ENCODE data around the gene RITA1. TPM values are rescaled to one million over a fixed set of nuclear protein-coding genes. Genes with fewer than 3 reads are reported as not detected.

The RITA1 gene
- total and polyA plus RNA-seq, 10 of the 15 experiments (the other 5 are each of a cell fraction or from before 2014, with no cell fraction given): 2.3 to 39.9 (median 24.8) TPM

DNA sequence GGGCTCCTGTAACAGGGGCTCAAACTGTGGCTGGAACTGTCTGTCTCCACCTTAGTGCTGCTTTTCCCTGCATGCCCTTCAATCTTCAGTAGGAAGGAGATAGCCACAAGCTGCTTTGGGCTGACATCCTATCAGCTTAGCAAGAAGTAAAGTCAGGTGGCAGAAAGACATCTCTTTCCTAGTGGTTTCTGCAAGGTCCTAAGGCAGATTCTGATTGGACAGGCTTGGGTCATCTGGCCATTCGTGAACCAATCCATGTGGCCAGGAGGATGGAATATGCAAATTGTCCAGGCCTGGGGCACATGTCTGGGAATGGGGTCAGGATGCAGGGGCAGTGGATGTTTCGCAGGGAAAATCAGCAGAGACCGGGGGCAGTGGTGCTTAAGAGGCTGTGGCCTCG is 5.2 kb downstream of the RITA1 start:
- in situ Hi-C loops (cut with MboI): no loop called here

More for the DNA sequence above, 5.2 kb downstream of the RITA1 start:
- Histone ChIP-seq H3K4me2 (ENCODE audit: control insufficient read depth, insufficient read depth) (no peak overlapping the region), H3K79me2 (ENCODE audit: control insufficient read depth, insufficient read depth, low read length) (peaks cover 17% of the 10 kb centered on the region), H3K36me3 (ENCODE audit: control insufficient read depth in 2 of 2, insufficient read depth in 2 of 2, low read length in 1 of 2) (peaks cover 5 to 19% of the 10 kb centered on the region in 2 experiments), H3K27me3 (replicated peaks in 1 of 2; ENCODE audit: control insufficient read depth in 2 of 2, insufficient read depth in 2 of 2, low read length in 1 of 2) (no peaks in the 10 kb centered on the region), H3K4me1 (ENCODE audit: control insufficient read depth, insufficient read depth, low read length) (peaks cover 9% of the 10 kb centered on the region), H3K27ac (ENCODE audit: control insufficient read depth, insufficient read depth) (no peak overlapping the region), H3K9ac (ENCODE audit: control insufficient read depth, insufficient read depth, low read length) (no peak overlapping the region), H3K4me3 (no peak overlapping the region), H4K20me1 (ENCODE audit: control insufficient read depth, insufficient read depth) (no peaks in the 10 kb centered on the region), H2AFZ (ENCODE audit: control insufficient read depth, low read depth, low read length) (no peak overlapping the region), H3K9me3 (replicated peaks; ENCODE audit: control insufficient read depth, insufficient read depth, low read length) (no peaks in the 10 kb centered on the region)
- TF ChIP-seq USF1 (IDR thresholded peaks at IDR 0.05; ENCODE audit: borderline replicate concordance, extremely low read length, insufficient read depth, low read depth, low read length) (peak; percentile 14), CHD1 (IDR thresholded peaks at IDR 0.05; ENCODE audit: low read depth, low read length) (no peak), NFYB (IDR thresholded peaks at IDR 0.05; ENCODE audit: insufficient read depth, low read depth, low read length) (peak; percentile 76), POU2F2 (IDR thresholded peaks at IDR 0.05; ENCODE audit: borderline replicate concordance, low read depth, low read length) (peak; percentile 78; the same call in 1 of the 3 replicates), SP1 (IDR thresholded peaks at IDR 0.05; ENCODE audit: low read depth, low read length) (peak; percentile 18), USF2 (IDR thresholded peaks at IDR 0.05; ENCODE audit: borderline replicate concordance, low read depth, low read length) (peak; percentile 3; the same call in 1 of the 2 replicates)
- TF ChIP-seq, protein P1, sequence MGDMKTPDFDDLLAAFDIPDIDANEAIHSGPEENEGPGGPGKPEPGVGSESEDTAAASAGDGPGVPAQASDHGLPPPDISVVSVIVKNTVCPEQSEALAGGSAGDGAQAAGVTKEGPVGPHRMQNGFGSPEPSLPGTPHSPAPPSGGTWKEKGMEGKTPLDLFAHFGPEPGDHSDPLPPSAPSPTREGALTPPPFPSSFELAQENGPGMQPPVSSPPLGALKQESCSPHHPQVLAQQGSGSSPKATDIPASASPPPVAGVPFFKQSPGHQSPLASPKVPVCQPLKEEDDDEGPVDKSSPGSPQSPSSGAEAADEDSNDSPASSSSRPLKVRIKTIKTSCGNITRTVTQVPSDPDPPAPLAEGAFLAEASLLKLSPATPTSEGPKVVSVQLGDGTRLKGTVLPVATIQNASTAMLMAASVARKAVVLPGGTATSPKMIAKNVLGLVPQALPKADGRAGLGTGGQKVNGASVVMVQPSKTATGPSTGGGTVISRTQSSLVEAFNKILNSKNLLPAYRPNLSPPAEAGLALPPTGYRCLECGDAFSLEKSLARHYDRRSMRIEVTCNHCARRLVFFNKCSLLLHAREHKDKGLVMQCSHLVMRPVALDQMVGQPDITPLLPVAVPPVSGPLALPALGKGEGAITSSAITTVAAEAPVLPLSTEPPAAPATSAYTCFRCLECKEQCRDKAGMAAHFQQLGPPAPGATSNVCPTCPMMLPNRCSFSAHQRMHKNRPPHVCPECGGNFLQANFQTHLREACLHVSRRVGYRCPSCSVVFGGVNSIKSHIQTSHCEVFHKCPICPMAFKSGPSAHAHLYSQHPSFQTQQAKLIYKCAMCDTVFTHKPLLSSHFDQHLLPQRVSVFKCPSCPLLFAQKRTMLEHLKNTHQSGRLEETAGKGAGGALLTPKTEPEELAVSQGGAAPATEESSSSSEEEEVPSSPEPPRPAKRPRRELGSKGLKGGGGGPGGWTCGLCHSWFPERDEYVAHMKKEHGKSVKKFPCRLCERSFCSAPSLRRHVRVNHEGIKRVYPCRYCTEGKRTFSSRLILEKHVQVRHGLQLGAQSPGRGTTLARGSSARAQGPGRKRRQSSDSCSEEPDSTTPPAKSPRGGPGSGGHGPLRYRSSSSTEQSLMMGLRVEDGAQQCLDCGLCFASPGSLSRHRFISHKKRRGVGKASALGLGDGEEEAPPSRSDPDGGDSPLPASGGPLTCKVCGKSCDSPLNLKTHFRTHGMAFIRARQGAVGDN (IDR thresholded peaks at IDR 0.05): no peak
- CTCF ChIA-PET: interaction anchor here (1.3 to 2.0 kb wide), 3 partner anchors 16 to 198 kb away, joined by 3 to 5 read pairs (median 4); no protein-coding TSS in a partner anchor
- intact Hi-C loops (cut with micrococcal nuclease; ENCODE audit: unreplicated experiment): loop anchor here (10.0 kb wide), 1 partner anchor 84 kb away; no protein-coding TSS in a partner anchor
- WGBS (ENCODE audit: insufficient coverage, insufficient replicate concordance, low lambda C conversion rate, missing lambda C conversion rate): 83% methylated on average over 4 of the region's 4 CpGs
- SMC1A ChIA-PET (ENCODE audit: uncharacterized antibody, unreplicated experiment): interaction anchor here (1.1 kb wide), 1 partner anchor 17 kb away, joined by 3 read pairs; no protein-coding TSS in a partner anchor
- RAD21 ChIA-PET (ENCODE audit: unreplicated experiment): interaction anchor here (0.6 kb wide), 1 partner anchor 10 kb away, joined by 3 read pairs; no protein-coding TSS in a partner anchor
- BruUV-seq (replicated peaks): no TSS peak
- POLR2A ChIA-PET: interaction anchor here (0.6 kb wide), 1 partner anchor 33 kb away, joined by 3 read pairs; no protein-coding TSS in a partner anchor
- FAIRE-seq (no peak), ATAC-seq (peak; percentile 7; the same call in 1 of the 3 replicates), DNase-seq (ENCODE audit: low read depth, low spot score) (no peak)
